HUES6 (cell line): ENCODE data around the gene HEATR5B.

Experiments
- H3K27ac ChIP-seq: 2 replicates; pipeline ENCODE4 v1.7.0; 2013; ENCODE audit warnings: low read depth, mild to moderate bottlenecking, low read length, inconsistent platforms
- H3K27me3 ChIP-seq: 2 replicates; pipeline ENCODE4 v1.6.1; 2013; ENCODE audit warnings: low read length; ENCODE audit not compliant: control insufficient read depth, insufficient read depth
- H3K36me3 ChIP-seq: 2 replicates; pipeline ENCODE4 v1.6.1; 2013; ENCODE audit warnings: low read length; ENCODE audit not compliant: control insufficient read depth, insufficient read depth
- H3K4me1 ChIP-seq: 2 replicates; pipeline ENCODE4 v1.6.1; 2013; ENCODE audit warnings: low read length; ENCODE audit not compliant: control insufficient read depth, insufficient read depth
- H3K4me3 ChIP-seq: 2 replicates; pipeline ENCODE4 v1.5.1; 2013; ENCODE audit warnings: low read depth, low read length
- H3K9ac ChIP-seq: one replicate; pipeline ENCODE4 v1.6.1; 2013; ENCODE audit warnings: mild to moderate bottlenecking, low read length
- H3K9me3 ChIP-seq: 2 replicates; pipeline ENCODE4 v1.6.1; 2013; ENCODE audit warnings: low read depth, low read length; ENCODE audit not compliant: control insufficient read depth, insufficient read depth

HEATR5B gene

GRCh38 chr2:37083873-37084794, at the start of gene HEATR5B, which contains the start of gene GPATCH11:
Gene HEATR5B, minus strand, starts transcription at chr2:37084372. Its CDS starts 958 bp downstream, at chr2:37083414.
Gene GPATCH11, plus strand, starts transcription at chr2:37084518. Its CDS starts 3,864 bp downstream, at chr2:37088382.
- Histone ChIP-seq H3K9me3 (no peaks in the 10 kb centered on the region), H3K4me1 (no peaks in the 10 kb centered on the region), H3K4me3 (peak within 1 kb of the TSS; percentile 92), H3K27me3 (no peaks in the 10 kb centered on the region), H3K36me3 (peaks cover 6% of the 10 kb centered on the region; the same call in 1 of the 2 replicates), H3K9ac (peak within 1 kb of the TSS; percentile 76), H3K27ac (no peak within 1 kb of the TSS)

GRCh38 chr2:37132914-37133313, 48.7 kb upstream of the HEATR5B start:
- H3K4me1 ChIP-seq, result no peaks in the 10 kb centered on the region
- H3K36me3 ChIP-seq, result peaks cover 82% of the 10 kb centered on the region
- H3K27ac ChIP-seq, result no peak overlapping the region
- H3K9ac ChIP-seq, result no peak overlapping the region
- H3K27me3 ChIP-seq, result no peaks in the 10 kb centered on the region
- H3K9me3 ChIP-seq, result no peaks in the 10 kb centered on the region
- no peak overlapping the region for H3K4me3 ChIP-seq

GRCh38 chr2:37125416-37125815, 41.2 kb upstream of the HEATR5B start:
- no peak overlapping the region for H3K9ac ChIP-seq
- no peaks in the 10 kb centered on the region for H3K9me3 ChIP-seq
- peaks cover 40% of the 10 kb centered on the region for H3K36me3 ChIP-seq
- no peaks in the 10 kb centered on the region for H3K4me1 ChIP-seq
- no peaks in the 10 kb centered on the region for H3K27me3 ChIP-seq
- H3K4me3 ChIP-seq, result no peak overlapping the region
- H3K27ac ChIP-seq, result no peak overlapping the region

GRCh38 chr2:37119157-37119556, 35.0 kb upstream of the HEATR5B start:
- H3K27ac ChIP-seq, result no peak overlapping the region

GRCh38 chr2:37117566-37117965, 33.4 kb upstream of the HEATR5B start:
- no peak overlapping the region for H3K27ac ChIP-seq
- H3K4me1 ChIP-seq, result no peaks in the 10 kb centered on the region
- no peak overlapping the region for H3K9ac ChIP-seq
- no peaks in the 10 kb centered on the region for H3K9me3 ChIP-seq
- peaks cover 43% of the 10 kb centered on the region for H3K36me3 ChIP-seq
- H3K27me3 ChIP-seq, result no peaks in the 10 kb centered on the region
- no peak overlapping the region for H3K4me3 ChIP-seq

More at GRCh38 chr2:37119157-37119556, 35.0 kb upstream of the HEATR5B start:
- no peak overlapping the region for H3K9ac ChIP-seq
- no peaks in the 10 kb centered on the region for H3K27me3 ChIP-seq
- no peak overlapping the region for H3K4me3 ChIP-seq
- H3K36me3 ChIP-seq, result peaks cover 39% of the 10 kb centered on the region
- H3K4me1 ChIP-seq, result no peaks in the 10 kb centered on the region
- H3K9me3 ChIP-seq, result no peaks in the 10 kb centered on the region

- Histone ChIP-seq H3K9ac (no peak overlapping the region), H3K27me3 (no peaks in the 10 kb centered on the region), H3K27ac (no peak overlapping the region), H3K4me1 (no peaks in the 10 kb centered on the region), H3K36me3 (peaks cover 40% of the 10 kb centered on the region), H3K4me3 (no peak overlapping the region), H3K9me3 (no peaks in the 10 kb centered on the region)
Measured at GRCh38 chr2:37111958-37112357, 27.8 kb upstream of the HEATR5B start.

GRCh38 chr2:37110306-37111212, 26.4 kb upstream of the HEATR5B start:
- Histone ChIP-seq H3K27ac (no peak overlapping the region), H3K4me3 (no peak overlapping the region), H3K9me3 (no peaks in the 10 kb centered on the region), H3K9ac (no peak overlapping the region), H3K27me3 (no peaks in the 10 kb centered on the region), H3K4me1 (peaks cover 4% of the 10 kb centered on the region), H3K36me3 (peaks cover 43% of the 10 kb centered on the region)

- H3K9ac ChIP-seq, result no peak overlapping the region
- H3K36me3 ChIP-seq, result peaks cover 47% of the 10 kb centered on the region
- peaks cover 8% of the 10 kb centered on the region for H3K4me1 ChIP-seq
- H3K27ac ChIP-seq, result no peak overlapping the region
- no peaks in the 10 kb centered on the region for H3K27me3 ChIP-seq
- H3K9me3 ChIP-seq, result no peaks in the 10 kb centered on the region
- H3K4me3 ChIP-seq, result no peak overlapping the region
Measured at GRCh38 chr2:37109523-37109922, 25.4 kb upstream of the HEATR5B start.

- Histone ChIP-seq H3K27ac (no peak overlapping the region), H3K4me3 (no peak overlapping the region), H3K9me3 (no peaks in the 10 kb centered on the region), H3K9ac (no peak overlapping the region), H3K4me1 (peaks cover 8% of the 10 kb centered on the region), H3K27me3 (no peaks in the 10 kb centered on the region), H3K36me3 (peaks cover 57% of the 10 kb centered on the region)
Measured at GRCh38 chr2:37105150-37105549, 21.0 kb upstream of the HEATR5B start.

- H3K27ac ChIP-seq, result no peak overlapping the region
Measured at GRCh38 chr2:37104178-37104577, 20.0 kb upstream of the HEATR5B start.

More at GRCh38 chr2:37104178-37104577, 20.0 kb upstream of the HEATR5B start:
- no peak overlapping the region for H3K4me3 ChIP-seq
- H3K9ac ChIP-seq, result no peak overlapping the region
- no peaks in the 10 kb centered on the region for H3K27me3 ChIP-seq
- no peaks in the 10 kb centered on the region for H3K9me3 ChIP-seq
- H3K36me3 ChIP-seq, result peaks cover 58% of the 10 kb centered on the region
- H3K4me1 ChIP-seq, result peaks cover 8% of the 10 kb centered on the region
